BE2C (cell line): ENCODE results near the gene OLFML2A.
"Not testable (repeated sequence)": the region's sequence is repeated elsewhere in the genome, so short reads cannot be mapped to it uniquely, and the experiment has no call there.

Experiments used
- DNase-seq: peaks from one replicate; pipeline ENCODE4 v3.0.0-alpha.2; 2020
- H3K27me3 ChIP-seq: fragments of 250-450 bp; sonication (Bioruptor Pico); 2 replicates; pipeline ENCODE4 v1.5.1; 2020; ENCODE audit warnings: mild to moderate bottlenecking
- H3K36me3 ChIP-seq: fragments of 250-450 bp; sonication (Bioruptor Pico); 2 replicates; pipeline ENCODE4 v1.5.1; 2020; ENCODE audit warnings: mild to moderate bottlenecking
- H3K4me1 ChIP-seq: fragments of 250-450 bp; sonication (Bioruptor Pico); 2 replicates; pipeline ENCODE4 v1.5.1; 2020
- H3K4me3 ChIP-seq: 2 replicates; pipeline ENCODE4 v1.5.1; 2011; ENCODE audit warnings: low read depth, low read length
- H3K9me3 ChIP-seq: fragments of 250-450 bp; sonication (Bioruptor Pico); 2 replicates; pipeline ENCODE4 v1.5.1; 2020
- TF ChIP-seq, protein P1 (sequence below): IDR thresholded peaks from 2 replicates; pipeline ENCODE4 v1.5.1; 2012; ENCODE audit warnings: mild to moderate bottlenecking, low read depth, low read length

Gene OLFML2A

DNA sequence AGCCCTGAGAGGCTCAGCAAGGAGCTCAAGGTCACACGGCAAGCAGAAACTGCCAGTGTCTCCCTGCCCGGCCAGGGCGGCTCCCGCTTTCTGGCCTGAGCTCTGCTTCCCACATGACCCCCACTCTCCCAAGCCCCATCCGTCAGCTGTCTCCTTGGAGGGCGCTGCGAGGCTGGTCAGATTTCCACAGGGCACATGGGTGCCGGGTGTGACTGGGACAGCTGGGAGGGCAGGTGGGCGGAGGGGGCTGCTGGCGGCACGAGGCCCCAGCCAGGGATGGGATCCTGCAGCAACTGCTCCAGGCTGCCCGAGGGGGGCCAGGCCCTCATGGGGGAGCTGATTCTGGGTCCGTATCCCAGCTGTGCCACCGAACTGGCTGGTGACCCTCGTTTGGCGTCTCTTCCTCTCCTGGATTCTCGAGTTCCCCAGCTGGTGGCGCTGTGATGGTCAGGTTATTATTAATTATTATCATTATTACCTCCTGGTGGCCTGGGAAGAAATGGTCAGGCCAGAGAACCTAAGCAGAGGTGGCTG is 63.4 kb downstream of the OLFML2A start:
- DNase-seq, result no peak
- no peaks in the 10 kb centered on the region for H3K27me3 ChIP-seq
- TF ChIP-seq, protein P1, sequence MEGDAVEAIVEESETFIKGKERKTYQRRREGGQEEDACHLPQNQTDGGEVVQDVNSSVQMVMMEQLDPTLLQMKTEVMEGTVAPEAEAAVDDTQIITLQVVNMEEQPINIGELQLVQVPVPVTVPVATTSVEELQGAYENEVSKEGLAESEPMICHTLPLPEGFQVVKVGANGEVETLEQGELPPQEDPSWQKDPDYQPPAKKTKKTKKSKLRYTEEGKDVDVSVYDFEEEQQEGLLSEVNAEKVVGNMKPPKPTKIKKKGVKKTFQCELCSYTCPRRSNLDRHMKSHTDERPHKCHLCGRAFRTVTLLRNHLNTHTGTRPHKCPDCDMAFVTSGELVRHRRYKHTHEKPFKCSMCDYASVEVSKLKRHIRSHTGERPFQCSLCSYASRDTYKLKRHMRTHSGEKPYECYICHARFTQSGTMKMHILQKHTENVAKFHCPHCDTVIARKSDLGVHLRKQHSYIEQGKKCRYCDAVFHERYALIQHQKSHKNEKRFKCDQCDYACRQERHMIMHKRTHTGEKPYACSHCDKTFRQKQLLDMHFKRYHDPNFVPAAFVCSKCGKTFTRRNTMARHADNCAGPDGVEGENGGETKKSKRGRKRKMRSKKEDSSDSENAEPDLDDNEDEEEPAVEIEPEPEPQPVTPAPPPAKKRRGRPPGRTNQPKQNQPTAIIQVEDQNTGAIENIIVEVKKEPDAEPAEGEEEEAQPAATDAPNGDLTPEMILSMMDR, result peak; percentile 42; the same call in 1 of the 2 replicates
- no peaks in the 10 kb centered on the region for H3K36me3 ChIP-seq
- H3K4me3 ChIP-seq, result no peak overlapping the region
- no peaks in the 10 kb centered on the region for H3K9me3 ChIP-seq
- H3K4me1 ChIP-seq, result peaks cover 2% of the 10 kb centered on the region; the same call in 1 of the 2 replicates

DNA sequence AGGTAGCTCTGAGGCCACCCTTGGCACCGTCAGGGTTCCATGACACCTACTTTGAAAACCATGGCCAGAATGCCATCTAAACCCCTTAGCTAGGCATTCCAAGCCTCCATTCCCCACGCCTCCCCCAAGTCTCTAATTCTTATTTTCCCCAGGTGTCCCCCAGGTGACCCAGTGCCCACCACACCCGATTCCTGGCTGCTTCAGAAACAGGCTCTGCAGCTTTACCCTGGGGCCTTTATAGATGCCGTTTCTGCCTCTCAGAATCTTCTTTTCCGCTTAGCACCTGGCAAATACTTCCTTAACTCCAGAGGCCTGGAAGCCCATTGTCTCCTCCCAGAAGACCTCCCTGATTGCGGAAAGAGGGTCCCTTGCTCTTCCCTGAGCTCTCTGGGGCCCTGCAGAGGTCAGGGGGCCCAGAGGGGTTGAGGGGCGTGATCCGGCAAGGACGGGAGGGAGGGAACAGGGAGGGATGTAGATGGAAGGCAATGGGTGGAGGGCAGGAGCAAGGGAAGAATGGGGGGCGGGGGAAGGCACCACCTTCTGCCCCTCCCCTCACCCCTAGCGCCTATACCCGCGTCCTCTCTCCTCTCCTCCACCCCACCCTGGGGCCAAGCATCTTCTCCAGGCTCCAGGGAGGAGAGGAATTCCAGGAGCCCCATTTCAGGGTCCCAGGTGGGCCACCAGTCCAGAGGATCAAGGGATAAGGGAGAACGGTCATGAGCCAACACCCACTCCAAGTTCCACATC is 64.3 kb downstream of the OLFML2A start:
- TF ChIP-seq, protein P1, result no peak
- Histone ChIP-seq H3K4me1 (no peaks in the 10 kb centered on the region), H3K36me3 (no peaks in the 10 kb centered on the region), H3K27me3 (no peaks in the 10 kb centered on the region), H3K9me3 (no peaks in the 10 kb centered on the region), H3K4me3 (no peak overlapping the region)
- DNase-seq, result no peak

DNA sequence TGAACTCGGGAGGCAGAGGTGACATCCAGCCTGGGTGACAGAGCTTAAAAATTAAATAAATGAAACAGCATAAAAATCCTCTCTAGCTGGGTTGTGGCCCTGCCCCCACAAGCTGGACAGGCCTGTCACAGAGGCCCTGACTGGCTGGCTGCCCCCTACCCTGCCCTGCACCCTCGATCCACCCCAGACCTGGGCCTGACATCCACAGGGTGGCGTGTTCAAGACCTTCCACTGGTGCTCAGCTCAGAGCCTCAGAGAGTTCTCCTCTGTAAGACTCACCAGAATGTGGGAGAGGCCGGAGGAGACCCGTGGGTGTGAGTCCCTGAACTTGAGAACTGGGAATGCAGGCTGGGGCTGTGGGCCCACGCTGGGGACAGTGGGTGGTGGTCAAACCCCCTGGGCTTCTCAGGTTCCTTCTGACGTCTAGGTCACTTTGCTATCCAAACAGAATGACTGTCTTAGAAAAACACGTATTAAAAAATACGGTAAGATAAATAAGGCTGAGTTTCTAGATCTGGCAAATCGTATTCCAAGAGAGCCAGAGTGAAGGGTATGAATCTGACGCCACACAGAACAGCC is 66.6 kb downstream of the OLFML2A start:
- no peak for DNase-seq
- TF ChIP-seq, protein P1, result no peak
- H3K4me1 ChIP-seq, result no peaks in the 10 kb centered on the region

DNA sequence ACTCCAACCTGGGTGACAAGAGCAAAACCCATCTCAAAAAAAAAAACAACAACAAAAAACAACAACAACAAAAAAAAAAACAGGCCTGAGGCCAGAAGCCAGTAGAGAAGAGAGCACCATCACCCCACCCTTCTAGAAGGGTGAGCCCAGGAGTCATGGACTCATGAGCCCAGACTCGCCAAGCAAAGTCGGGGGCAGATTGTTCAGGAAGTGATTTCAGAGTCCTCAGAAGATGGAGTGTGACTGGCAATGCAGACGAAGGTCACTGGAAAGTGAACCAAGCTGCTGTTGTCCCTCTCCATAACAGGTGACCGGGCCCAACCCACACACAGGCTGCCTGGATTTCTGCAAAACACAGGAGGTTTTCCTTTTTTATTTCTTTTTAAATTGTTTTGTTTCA is 67.4 kb downstream of the OLFML2A start:
- Histone ChIP-seq H3K27me3 (no peaks in the 10 kb centered on the region), H3K36me3 (no peaks in the 10 kb centered on the region), H3K4me1 (no peaks in the 10 kb centered on the region), H3K4me3 (no peak overlapping the region), H3K9me3 (no peaks in the 10 kb centered on the region)
- no peak for DNase-seq
- TF ChIP-seq, protein P1, result no peak

More for the DNA sequence above, 66.6 kb downstream of the OLFML2A start:
- no peaks in the 10 kb centered on the region for H3K9me3 ChIP-seq
- H3K36me3 ChIP-seq, result no peaks in the 10 kb centered on the region
- H3K4me3 ChIP-seq, result no peak overlapping the region
- H3K27me3 ChIP-seq, result no peaks in the 10 kb centered on the region

DNA sequence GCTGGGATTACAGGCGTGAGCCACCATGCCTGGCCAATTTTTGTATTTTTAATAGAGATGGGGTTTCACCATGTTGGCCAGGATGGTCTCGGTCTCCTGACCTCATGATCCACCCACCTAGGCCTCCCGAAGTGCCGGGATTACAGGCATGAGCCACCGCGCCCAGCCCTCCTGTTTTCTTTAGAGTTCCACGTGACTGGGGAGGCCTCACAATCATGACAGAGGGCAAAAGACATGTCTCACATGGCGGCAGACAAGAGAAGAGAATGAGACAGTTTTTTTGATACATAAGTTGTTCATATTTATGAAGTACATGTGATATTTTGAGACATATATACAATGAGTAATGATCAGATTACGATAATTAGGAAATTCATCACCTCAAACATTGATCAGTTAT is 69.5 kb downstream of the OLFML2A start:
- not testable (repeated sequence) for H3K4me3 ChIP-seq, H3K36me3 ChIP-seq

DNA sequence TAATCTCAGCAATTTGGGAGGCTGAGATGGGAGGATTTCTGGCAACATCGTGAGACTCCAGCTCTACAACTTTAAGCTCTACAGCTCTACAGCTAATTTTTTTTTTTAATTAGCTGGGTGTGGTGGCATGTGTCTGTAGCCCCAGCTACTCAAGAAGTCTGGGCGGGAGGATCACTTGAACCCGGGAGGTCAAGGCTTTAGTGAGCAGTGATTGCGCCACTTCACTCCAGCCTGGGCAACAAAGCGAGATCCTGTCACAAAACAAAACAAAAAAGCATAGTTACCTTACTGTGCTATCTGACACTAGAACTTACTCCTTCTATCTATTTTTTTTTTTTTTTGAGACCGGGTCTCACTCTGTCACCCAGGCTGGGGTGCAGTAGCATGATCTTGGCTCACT is 70.0 kb downstream of the OLFML2A start:
- Histone ChIP-seq H3K4me1 (no peaks in the 10 kb centered on the region), H3K4me3 (no peak overlapping the region), H3K9me3 (no peaks in the 10 kb centered on the region), H3K27me3 (no peaks in the 10 kb centered on the region), H3K36me3 (no peaks in the 10 kb centered on the region)
- TF ChIP-seq, protein P1, result no peak
- DNase-seq, result no peak

More for the DNA sequence above, 69.5 kb downstream of the OLFML2A start:
- not testable (repeated sequence) for H3K4me1 ChIP-seq, H3K27me3 ChIP-seq, DNase-seq, H3K9me3 ChIP-seq
